Breast epithelium (tissue), 3 donors: ENCODE measurements around the gene TMPRSS13.

Experiments
- POLR2A ChIP-seq: fragments of 450-650 bp; IDR thresholded peaks from one replicate; pipeline ENCODE4 v1.6.1; 2016; ENCODE audit warnings: antibody characterized with exemption, mild to moderate bottlenecking, moderate library complexity
- POLR2AphosphoS5 ChIP-seq, 3 donors: sonication (generic); formaldehyde crosslinking; IDR thresholded peaks; one replicate each; pipeline ENCODE4 v1.6.1; 2017; ENCODE audit warnings: antibody characterized with exemption in 3 of 3
- TF ChIP-seq, protein P1 (sequence below), 3 donors: fragments of 450-650 bp; IDR thresholded peaks; one replicate each; pipeline ENCODE4 v1.5.1; 2016 to 2017; ENCODE audit warnings: antibody characterized with exemption in 3 of 3, mild to moderate bottlenecking in 3 of 3, moderate library complexity in 3 of 3

DNA sequence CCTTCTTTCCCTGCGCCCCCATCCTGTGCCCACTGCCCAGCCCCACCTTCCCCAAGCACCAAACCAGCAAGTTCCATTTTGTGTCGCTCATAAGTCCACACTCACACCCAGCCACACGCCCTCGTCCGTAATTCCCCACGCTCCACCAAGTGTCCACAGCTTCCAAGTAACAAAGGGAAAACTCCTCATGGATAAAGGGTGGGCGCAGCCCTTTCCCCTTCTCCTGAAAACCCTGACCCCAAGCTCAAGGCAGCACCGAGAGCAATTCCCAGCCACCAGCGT, 53.2 kb downstream of the TMPRSS13 start:
- TF ChIP-seq POLR2A (no peak), POLR2AphosphoS5 (IDR thresholded peaks at IDR 0.05) (no peak)
- TF ChIP-seq, protein P1, sequence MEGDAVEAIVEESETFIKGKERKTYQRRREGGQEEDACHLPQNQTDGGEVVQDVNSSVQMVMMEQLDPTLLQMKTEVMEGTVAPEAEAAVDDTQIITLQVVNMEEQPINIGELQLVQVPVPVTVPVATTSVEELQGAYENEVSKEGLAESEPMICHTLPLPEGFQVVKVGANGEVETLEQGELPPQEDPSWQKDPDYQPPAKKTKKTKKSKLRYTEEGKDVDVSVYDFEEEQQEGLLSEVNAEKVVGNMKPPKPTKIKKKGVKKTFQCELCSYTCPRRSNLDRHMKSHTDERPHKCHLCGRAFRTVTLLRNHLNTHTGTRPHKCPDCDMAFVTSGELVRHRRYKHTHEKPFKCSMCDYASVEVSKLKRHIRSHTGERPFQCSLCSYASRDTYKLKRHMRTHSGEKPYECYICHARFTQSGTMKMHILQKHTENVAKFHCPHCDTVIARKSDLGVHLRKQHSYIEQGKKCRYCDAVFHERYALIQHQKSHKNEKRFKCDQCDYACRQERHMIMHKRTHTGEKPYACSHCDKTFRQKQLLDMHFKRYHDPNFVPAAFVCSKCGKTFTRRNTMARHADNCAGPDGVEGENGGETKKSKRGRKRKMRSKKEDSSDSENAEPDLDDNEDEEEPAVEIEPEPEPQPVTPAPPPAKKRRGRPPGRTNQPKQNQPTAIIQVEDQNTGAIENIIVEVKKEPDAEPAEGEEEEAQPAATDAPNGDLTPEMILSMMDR (IDR thresholded peaks at IDR 0.05), result no peak
